K562 (cell line): ENCODE data around the gene DAB2. TPM values are rescaled to one million over a fixed set of nuclear protein-coding genes. Genes with fewer than 3 reads are reported as not detected.

ENCODE experiments used
- ATAC-seq: fragments of 200-7000 bp; cut with Tn5 transposase; 3 replicates; pipeline ENCODE4 v1.9.1; 2020; ENCODE audit warnings: moderate library complexity
- BruUV-seq: library from RNA; stranded (reverse); fragments of 400-500 nt; replicated peaks from 2 replicates; lab custom pipeline; 2021; lab: Mats Ljungman, UMichigan
- CTCF ChIA-PET: fragments of 300-600 bp; formaldehyde crosslinking; extraction: SDS; loops from one replicate; lab custom pipeline; 2021; ENCODE audit warnings: low intra/inter-chr PET ratio; lab: Yijun Ruan, JAX
- POLR2A ChIA-PET: fragments of 300-600, 350-650 bp; sonication (Branson Sonifier 250); formaldehyde crosslinking; extraction: SDS; loops from one replicate; lab custom pipeline; 2021; ENCODE audit warnings: antibody characterized with exemption, inconsistent platforms; lab: Yijun Ruan, JAX
- DNase-seq, 4 experiments: peaks; one replicate each; pipeline versions ENCODE4 v3.0.0 to v3.0.0-alpha.2; 2011 to 2018; ENCODE audit warnings: low spot score in 3 of 4, mixed read lengths in 3 of 4; ENCODE audit errors: extremely low read depth in 1 of 4
- FAIRE-seq: peaks from 2 replicates; lab custom pipeline; 2011; peaks lifted over from hg19 to GRCh38; lab: Jason Lieb, UNC
- H2AFZ ChIP-seq: 2 replicates; pipeline ENCODE4 v1.6.0; 2011; ENCODE audit warnings: low read depth, low read length, control low read depth, inconsistent platforms
- H3K27ac ChIP-seq: fragments of 200-600 bp; 3 replicates; pipeline ENCODE4 v1.8.0; 2011; ENCODE audit warnings: low read depth, mild to moderate bottlenecking, control low read depth, inconsistent platforms, low read length, moderate library complexity, mixed read lengths; ENCODE audit errors: extremely low read depth
- H3K27me3 ChIP-seq, 2 experiments: fragments of 300-600 bp in 1 of 2; 2 replicates in 1 of 2; 3 replicates in 1 of 2; pipeline versions ENCODE4 v1.6.0 to v1.8.0; 2011; ENCODE audit warnings: inconsistent platforms in 2 of 2, low read length in 2 of 2, mild to moderate bottlenecking in 1 of 2, mixed read lengths in 1 of 2, moderate library complexity in 1 of 2; ENCODE audit not compliant: control insufficient read depth in 2 of 2, insufficient read depth in 2 of 2
- H3K36me3 ChIP-seq: fragments of 300-600 bp; 3 replicates; pipeline ENCODE4 v1.8.0; 2011; ENCODE audit warnings: mild to moderate bottlenecking, low read length, inconsistent platforms; ENCODE audit not compliant: control insufficient read depth, insufficient read depth
- H3K4me1 ChIP-seq, 2 experiments: fragments of 200-600 bp in 1 of 2; replicated peaks in 1 of 2; 2 replicates in 1 of 2; 3 replicates in 1 of 2; pipeline versions ENCODE4 v1.5.1 to v1.8.0; 2011; ENCODE audit warnings: inconsistent platforms in 2 of 2, low read length in 2 of 2, mild to moderate bottlenecking in 1 of 2, mixed read lengths in 1 of 2, moderate library complexity in 1 of 2; ENCODE audit not compliant: control insufficient read depth in 2 of 2, insufficient read depth in 2 of 2
- H3K4me2 ChIP-seq: 2 replicates; pipeline ENCODE4 v1.6.1; 2011; ENCODE audit warnings: low read length, control low read depth, inconsistent platforms, mixed read lengths; ENCODE audit not compliant: insufficient read depth
- H3K4me3 ChIP-seq: fragments of 200-600 bp; sonication (generic), shearing (Covaris generic); 2 replicates; pipeline ENCODE4 v1.5.1; 2016; ENCODE audit warnings: control low read depth, inconsistent platforms
- H3K79me2 ChIP-seq: fragments of 200-600 bp; 3 replicates; pipeline ENCODE4 v1.8.0; 2011; ENCODE audit warnings: low read length, inconsistent platforms; ENCODE audit not compliant: control insufficient read depth, insufficient read depth
- H3K9ac ChIP-seq, 2 experiments: 2 replicates each; pipeline versions ENCODE4 v1.6.0 to v1.6.1; 2011; ENCODE audit warnings: low read depth in 2 of 2, low read length in 2 of 2, control low read depth in 1 of 2, inconsistent platforms in 1 of 2, mild to moderate bottlenecking in 1 of 2, mixed read lengths in 1 of 2; ENCODE audit not compliant: insufficient read depth in 1 of 2
- H3K9me1 ChIP-seq: one replicate; pipeline ENCODE4 v1.6.0; 2011; ENCODE audit warnings: inconsistent platforms, mild to moderate bottlenecking, low read length, moderate library complexity; ENCODE audit not compliant: control insufficient read depth, insufficient read depth
- H3K9me3 ChIP-seq: replicated peaks from 2 replicates; pipeline ENCODE4 v1.5.1; 2011; ENCODE audit warnings: low read depth, low read length, inconsistent platforms; ENCODE audit not compliant: control insufficient read depth, insufficient read depth
- H4K20me1 ChIP-seq: replicated peaks from 2 replicates; pipeline ENCODE4 v1.6.1; 2011; ENCODE audit warnings: low read length, inconsistent platforms, mixed read lengths; ENCODE audit not compliant: control insufficient read depth, insufficient read depth
- ASH1L ChIP-seq: fragments of 450-650 bp; IDR thresholded peaks from 2 replicates; pipeline ENCODE4 v1.6.1; 2018; ENCODE audit warnings: borderline replicate concordance, mild to moderate bottlenecking, low read depth; ENCODE audit not compliant: partially characterized antibody
- BCL6 ChIP-seq: fragments of 250-450 bp; sonication (Bioruptor Pico); IDR thresholded peaks from 2 replicates; pipeline ENCODE4 v1.4.0; 2020
- ELF2 ChIP-seq: fragments of 250-450 bp; sonication (Bioruptor Pico); IDR thresholded peaks from 2 replicates; pipeline ENCODE4 v1.5.0; 2021; ENCODE audit warnings: mild to moderate bottlenecking
- ELF4 ChIP-seq: fragments of 450-650 bp; formaldehyde crosslinking; IDR thresholded peaks from 2 replicates; pipeline ENCODE4 v1.4.0; 2022; ENCODE audit warnings: missing genetic modification characterization
- ERF ChIP-seq: fragments of 450-650 bp; formaldehyde crosslinking; IDR thresholded peaks from 2 replicates; pipeline ENCODE4 v1.4.0; 2020; ENCODE audit warnings: mild to moderate bottlenecking, mixed read lengths
- MAX ChIP-seq: sonication (generic); formaldehyde crosslinking; IDR thresholded peaks from 2 replicates; pipeline ENCODE4 v1.9.0; 2022; ENCODE audit warnings: mild to moderate bottlenecking, missing genetic modification reagents
- MLLT1 ChIP-seq, 2 experiments: fragments of 450-650 bp; IDR thresholded peaks; 2 replicates each; pipeline ENCODE4 v1.6.1; 2016
- NCOA4 ChIP-seq: fragments of 450-650 bp; IDR thresholded peaks from 2 replicates; pipeline ENCODE4 v1.6.1; 2018; ENCODE audit warnings: mild to moderate bottlenecking; ENCODE audit not compliant: partially characterized antibody
- PTBP1 ChIP-seq: fragments of 200-400 bp; formaldehyde crosslinking; IDR thresholded peaks from 2 replicates; pipeline ENCODE4 v1.6.1; 2017; ENCODE audit warnings: low read depth, low read length
- STAG1 ChIP-seq: sonication (generic); formaldehyde crosslinking; IDR thresholded peaks from 2 replicates; pipeline ENCODE4 v1.5.0; 2020; ENCODE audit warnings: missing genetic modification reagents, borderline replicate concordance
- ZNF212 ChIP-seq: fragments of 450-650 bp; formaldehyde crosslinking; IDR thresholded peaks from 2 replicates; pipeline ENCODE4 v1.4.0; 2020; ENCODE audit warnings: mild to moderate bottlenecking
- ZSCAN29 ChIP-seq: fragments of 450-650 bp; IDR thresholded peaks from 2 replicates; pipeline ENCODE4 v1.6.1; 2017
- WGBS: fragments of 100-300 bp; shearing (Covaris generic); methylation state at CpG from one replicate; pipeline ENCODE4 v1.1.6; 2016; ENCODE audit warnings: low coverage, mixed read lengths; ENCODE audit not compliant: insufficient coverage; ENCODE audit errors: missing lambda C conversion rate; 5-methylcytosine and 5-hydroxymethylcytosine counted together
- in situ Hi-C: fragments of 300-500 bp; cut with MboI; formaldehyde crosslinking; loops from 4 replicates; pipeline ENCODE4 v1.15.0; 2018; ENCODE audit warnings: inconsistent platforms, mixed read lengths
- intact Hi-C: fragments of 100-400 bp; cut with micrococcal nuclease; formaldehyde crosslinking; loops from 2 replicates; pipeline ENCODE4 v1.14.2; 2022
- polyA plus RNA-seq, 8 experiments: library from polyadenylated mRNA; depleted of rRNA in 4 of 8; stranded (reverse) in 5 of 8; unstranded in 3 of 8; fragments of >200 nt; fragmentation: Nextera tagmentation in 2 of 8; fragmentation: Illumina TruSeq in 1 of 8; extraction: Ambion mirVana in 2 of 8; extraction: Trizol in 1 of 8; gene quantifications; 2 replicates each; pipeline versions ENCODE4 v1.2.1 to v1.2.3, GENCODE V29; 2011 to 2014; ENCODE audit warnings: inconsistent platforms in 1 of 8, missing spikeins in 1 of 8
- total RNA-seq, 7 experiments: library from RNA; depleted of rRNA in 6 of 7; stranded (reverse); fragments of >200 nt in 6 of 7; fragmentation: Illumina TruSeq in 2 of 7; extraction: Trizol in 2 of 7; gene quantifications; 2 replicates each; pipeline versions ENCODE4 v1.2.1 to v1.2.3, GENCODE V29; 2011 to 2021; ENCODE audit warnings: low replicate concordance in 1 of 7
- TF ChIP-seq, protein P1 (sequence below): fragments of 250-450 bp; sonication (Bioruptor Pico); IDR thresholded peaks from 2 replicates; pipeline ENCODE4 v1.8.0; 2021; ENCODE audit warnings: moderate library complexity, mild to moderate bottlenecking, inconsistent platforms

The DAB2 gene
- total and polyA plus RNA-seq, 9 of the 15 experiments (the other 6 are each of a cell fraction or from before 2014, with no cell fraction given), result 6.6 to 29.9 (median 24.1) TPM

- TF ChIP-seq, protein P1, sequence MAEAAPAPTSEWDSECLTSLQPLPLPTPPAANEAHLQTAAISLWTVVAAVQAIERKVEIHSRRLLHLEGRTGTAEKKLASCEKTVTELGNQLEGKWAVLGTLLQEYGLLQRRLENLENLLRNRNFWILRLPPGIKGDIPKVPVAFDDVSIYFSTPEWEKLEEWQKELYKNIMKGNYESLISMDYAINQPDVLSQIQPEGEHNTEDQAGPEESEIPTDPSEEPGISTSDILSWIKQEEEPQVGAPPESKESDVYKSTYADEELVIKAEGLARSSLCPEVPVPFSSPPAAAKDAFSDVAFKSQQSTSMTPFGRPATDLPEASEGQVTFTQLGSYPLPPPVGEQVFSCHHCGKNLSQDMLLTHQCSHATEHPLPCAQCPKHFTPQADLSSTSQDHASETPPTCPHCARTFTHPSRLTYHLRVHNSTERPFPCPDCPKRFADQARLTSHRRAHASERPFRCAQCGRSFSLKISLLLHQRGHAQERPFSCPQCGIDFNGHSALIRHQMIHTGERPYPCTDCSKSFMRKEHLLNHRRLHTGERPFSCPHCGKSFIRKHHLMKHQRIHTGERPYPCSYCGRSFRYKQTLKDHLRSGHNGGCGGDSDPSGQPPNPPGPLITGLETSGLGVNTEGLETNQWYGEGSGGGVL, result no peak
- TF ChIP-seq MAX (CRISPR knock-in tag), result no peak
- no peak for TF ChIP-seq ASH1L
- CTCF ChIA-PET, result no interaction called here
- no peaks in the 10 kb centered on the region for H3K9me3 ChIP-seq
- H3K27ac ChIP-seq, result no peak overlapping the region
- H3K9ac ChIP-seq, result no peak overlapping the region
- no peak overlapping the region for H2AFZ ChIP-seq
- H3K36me3 ChIP-seq, result no peaks in the 10 kb centered on the region
- no peak overlapping the region for H3K4me3 ChIP-seq
- H4K20me1 ChIP-seq, result no peaks in the 10 kb centered on the region
- BruUV-seq, result no TSS peak
- no peaks in the 10 kb centered on the region for H3K79me2 ChIP-seq
- no peaks in the 10 kb centered on the region for H3K9me1 ChIP-seq
- peaks cover 0 to 4% of the 10 kb centered on the region in 2 experiments; a peak in 1 of 5 replicates for H3K27me3 ChIP-seq
- FAIRE-seq (no peak), DNase-seq (no peak), ATAC-seq (no peak)
- intact Hi-C loops (no loop called here), in situ Hi-C loops (no loop called here)
- H3K4me2 ChIP-seq, result no peak overlapping the region
- no peaks in the 10 kb centered on the region for H3K4me1 ChIP-seq
- POLR2A ChIA-PET, result interaction anchor here (0.9 to 1.9 kb wide), 2 partner anchors 12 to 16 kb away, joined by 3 to 5 read pairs; no protein-coding TSS in a partner anchor
Measured at GRCh38 chr5:39453606-39454005, 28.8 kb upstream of the DAB2 start.

GRCh38 chr5:39452846-39453245 lies 28.1 kb upstream of the DAB2 start:
- ChIA-PET POLR2A (interaction anchor here (0.9 to 1.9 kb wide), 2 partner anchors 11 to 13 kb away, joined by 4 to 5 read pairs; no protein-coding TSS in a partner anchor), CTCF (no interaction called here)
- no peak overlapping the region for H3K9ac ChIP-seq
- FAIRE-seq (no peak), ATAC-seq (no peak), DNase-seq (no peak)
- H3K9me3 ChIP-seq, result no peaks in the 10 kb centered on the region
- BruUV-seq, result no TSS peak
- no peaks in the 10 kb centered on the region for H3K9me1 ChIP-seq
- H4K20me1 ChIP-seq, result no peaks in the 10 kb centered on the region
- WGBS, result 0% methylated on average over 2 of the region's 2 CpGs
- H3K4me1 ChIP-seq, result no peaks in the 10 kb centered on the region
- in situ Hi-C loops, result no loop called here
- intact Hi-C loops, result no loop called here
- peaks cover 0 to 4% of the 10 kb centered on the region in 2 experiments; a peak in 1 of 5 replicates for H3K27me3 ChIP-seq
- H3K79me2 ChIP-seq, result no peaks in the 10 kb centered on the region
- H3K36me3 ChIP-seq, result no peaks in the 10 kb centered on the region
- H3K4me2 ChIP-seq, result no peak overlapping the region
- H2AFZ ChIP-seq, result no peak overlapping the region
- H3K4me3 ChIP-seq, result no peak overlapping the region
- no peak overlapping the region for H3K27ac ChIP-seq
- TF ChIP-seq BCL6 (CRISPR knock-in tag), result no peak
- TF ChIP-seq ZNF212 (CRISPR knock-in tag), result no peak
- TF ChIP-seq ELF4, result no peak
- no peak for TF ChIP-seq STAG1 (CRISPR knock-in tag)
- TF ChIP-seq PTBP1, result no peak
- no peak for TF ChIP-seq MLLT1 (IDR thresholded peaks at IDR 0.05)
- TF ChIP-seq ZSCAN29, result no peak
- no peak for TF ChIP-seq ELF2 (CRISPR knock-in tag)
- TF ChIP-seq NCOA4, result no peak
- no peak for TF ChIP-seq ERF (CRISPR knock-in tag)
